ENCODE results near the gene TNXB.
"Not testable (repeated sequence)": the region's sequence is repeated elsewhere in the genome, so short reads cannot be mapped to it uniquely, and the experiment has no call there.

The TNXB gene

GRCh38 chr6:32043589-32044380 is 65.4 kb downstream of the TNXB start:
- H3K9me3 ChIP-seq (ENCODE audit: control insufficient read depth, insufficient read depth, low read length), result not testable (repeated sequence)
- peaks cover 20% of the 10 kb centered on the region for H3K4me1 ChIP-seq (ENCODE audit: insufficient read depth, low read length)

DNA sequence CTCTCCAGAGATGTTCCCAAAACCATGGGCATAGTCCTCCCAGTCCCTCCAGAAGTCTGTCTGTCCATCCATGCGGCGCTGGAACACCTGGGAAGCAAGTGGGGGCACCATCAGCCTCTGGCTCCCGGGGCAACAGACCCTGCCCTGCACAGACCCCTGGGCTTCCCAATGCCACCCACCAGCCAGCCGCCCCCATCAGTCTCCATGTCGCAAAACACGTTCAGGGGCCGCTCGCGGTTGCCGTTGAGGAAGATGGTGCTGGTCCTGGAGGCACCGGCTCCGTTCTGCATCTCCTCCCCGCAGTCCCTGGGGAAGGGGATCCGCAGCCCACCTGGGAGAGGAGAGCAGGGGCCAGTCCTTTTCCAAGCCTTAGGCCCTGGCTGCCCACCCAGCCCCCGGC is 66.9 kb downstream of the TNXB start:
- not testable (repeated sequence) for H3K9ac ChIP-seq (ENCODE audit: low read depth, low read length); H3K9me3 ChIP-seq (ENCODE audit: control insufficient read depth, insufficient read depth, low read length); H3K36me3 ChIP-seq (ENCODE audit: insufficient read depth, low read length)
- peaks cover 12% of the 10 kb centered on the region for H3K4me1 ChIP-seq (ENCODE audit: insufficient read depth, low read length)

More at GRCh38 chr6:32043589-32044380, 65.4 kb downstream of the TNXB start:
- not testable (repeated sequence) for H3K36me3 ChIP-seq (ENCODE audit: insufficient read depth, low read length); H3K9ac ChIP-seq (ENCODE audit: low read depth, low read length)

DNA sequence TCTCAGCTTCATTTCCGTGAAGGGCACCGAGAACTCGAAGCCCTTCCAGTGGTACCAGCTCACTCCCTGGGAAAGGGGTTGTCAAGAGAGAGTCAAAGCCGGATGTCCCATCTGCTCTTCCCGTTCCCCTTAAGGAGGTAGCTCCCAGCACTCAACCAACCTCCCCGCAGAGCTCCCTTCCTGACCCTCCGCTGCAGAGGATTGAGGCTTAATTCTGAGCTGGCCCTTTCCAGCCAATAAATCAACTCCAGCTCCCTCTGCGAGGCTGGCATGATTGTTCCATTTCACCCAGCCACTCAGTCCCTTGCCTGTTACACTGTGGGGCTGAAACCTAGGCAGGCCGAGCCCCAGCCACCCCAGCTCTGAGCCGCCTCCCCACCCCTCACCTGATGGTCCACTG is 67.8 kb downstream of the TNXB start:
- H3K4me1 ChIP-seq (ENCODE audit: insufficient read depth, low read length); H3K9ac ChIP-seq (ENCODE audit: low read depth, low read length); H3K36me3 ChIP-seq (ENCODE audit: insufficient read depth, low read length); H3K9me3 ChIP-seq (ENCODE audit: control insufficient read depth, insufficient read depth, low read length): not testable (repeated sequence)

DNA sequence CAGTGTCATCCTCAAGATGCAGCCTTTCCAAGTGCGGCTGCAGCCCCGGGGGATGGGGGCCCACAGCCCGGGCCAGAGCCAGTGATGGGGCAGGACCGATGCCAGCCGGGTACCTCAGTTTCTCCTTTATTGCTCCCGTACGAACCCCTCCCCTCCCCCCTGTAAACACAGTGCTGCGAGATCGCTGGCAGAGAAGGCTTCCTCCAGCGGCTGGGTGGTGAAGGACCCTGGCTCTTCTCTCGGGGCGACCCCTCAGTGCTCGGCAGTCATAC is 68.2 kb downstream of the TNXB start:
- H3K4me1 ChIP-seq (ENCODE audit: insufficient read depth, low read length); H3K9ac ChIP-seq (ENCODE audit: low read depth, low read length); H3K9me3 ChIP-seq (ENCODE audit: control insufficient read depth, insufficient read depth, low read length); H3K36me3 ChIP-seq (ENCODE audit: insufficient read depth, low read length): not testable (repeated sequence)

- not testable (repeated sequence) for H3K36me3 ChIP-seq (ENCODE audit: insufficient read depth, low read length); H3K4me1 ChIP-seq (ENCODE audit: insufficient read depth, low read length); H3K9ac ChIP-seq (ENCODE audit: low read depth, low read length); H3K9me3 ChIP-seq (ENCODE audit: control insufficient read depth, insufficient read depth, low read length)
Observed at GRCh38 chr6:32040299-32041049, 68.7 kb downstream of the TNXB start.

- not testable (repeated sequence) for H3K4me1 ChIP-seq (ENCODE audit: insufficient read depth, low read length); H3K9me3 ChIP-seq (ENCODE audit: control insufficient read depth, insufficient read depth, low read length); H3K9ac ChIP-seq (ENCODE audit: low read depth, low read length); H3K36me3 ChIP-seq (ENCODE audit: insufficient read depth, low read length)
Observed at GRCh38 chr6:32039321-32040274, 69.5 kb downstream of the TNXB start.

- H3K36me3 ChIP-seq (ENCODE audit: insufficient read depth, low read length); H3K4me1 ChIP-seq (ENCODE audit: insufficient read depth, low read length); H3K9ac ChIP-seq (ENCODE audit: low read depth, low read length); H3K9me3 ChIP-seq (ENCODE audit: control insufficient read depth, insufficient read depth, low read length): not testable (repeated sequence)
Observed at GRCh38 chr6:32038878-32039277, 70.3 kb downstream of the TNXB start.

DNA sequence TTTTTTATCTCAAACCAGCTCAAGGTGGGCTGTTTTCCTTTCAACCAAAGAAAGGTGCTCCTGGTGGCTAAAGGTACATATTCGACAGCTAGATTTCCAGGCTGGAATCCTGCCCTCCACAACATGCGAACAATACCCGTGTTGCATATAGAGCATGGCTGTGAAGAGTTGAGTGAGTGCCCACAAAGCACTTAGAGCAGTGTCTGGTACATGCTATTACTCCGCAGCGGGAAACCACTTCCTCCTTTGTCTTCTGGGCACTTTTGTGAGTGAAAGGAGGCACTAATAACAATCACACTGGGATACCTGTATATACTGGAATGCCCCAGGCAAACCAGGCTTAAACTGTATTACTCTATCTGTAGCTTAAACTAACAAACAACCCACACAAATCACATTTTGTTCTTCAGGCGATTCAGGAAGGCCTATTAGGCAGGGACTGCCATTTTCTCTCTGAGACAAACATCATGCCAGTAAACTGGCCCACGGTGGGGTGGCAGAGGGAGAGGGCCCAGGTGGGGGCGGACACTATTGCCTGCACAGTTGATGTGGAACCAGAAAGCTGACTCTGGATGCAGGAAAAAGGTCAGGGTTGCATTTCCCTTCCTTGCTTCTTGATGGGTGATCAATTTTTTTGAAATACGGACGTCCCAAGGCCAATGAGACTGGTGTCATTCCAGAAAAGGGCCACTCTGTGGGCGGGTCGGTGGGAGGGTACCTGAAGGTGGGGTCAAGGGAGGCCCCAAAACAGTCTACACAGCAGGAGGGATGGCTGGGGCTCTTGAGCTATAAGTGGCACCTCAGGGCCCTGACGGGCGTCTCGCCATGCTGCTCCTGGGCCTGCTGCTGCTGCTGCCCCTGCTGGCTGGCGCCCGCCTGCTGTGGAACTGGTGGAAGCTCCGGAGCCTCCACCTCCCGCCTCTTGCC is 71.3 kb downstream of the TNXB start, which contains the start of gene CYP21A2:
Gene CYP21A2 (plus strand): TSS at position 818 of the 927 bp plus-strand sequence. CDS start 8 bp downstream, at position 826.
- H3K9ac ChIP-seq (ENCODE audit: low read depth, low read length); H3K9me3 ChIP-seq (ENCODE audit: control insufficient read depth, insufficient read depth, low read length); H3K4me1 ChIP-seq (ENCODE audit: insufficient read depth, low read length); H3K36me3 ChIP-seq (ENCODE audit: insufficient read depth, low read length): not testable (repeated sequence)

DNA sequence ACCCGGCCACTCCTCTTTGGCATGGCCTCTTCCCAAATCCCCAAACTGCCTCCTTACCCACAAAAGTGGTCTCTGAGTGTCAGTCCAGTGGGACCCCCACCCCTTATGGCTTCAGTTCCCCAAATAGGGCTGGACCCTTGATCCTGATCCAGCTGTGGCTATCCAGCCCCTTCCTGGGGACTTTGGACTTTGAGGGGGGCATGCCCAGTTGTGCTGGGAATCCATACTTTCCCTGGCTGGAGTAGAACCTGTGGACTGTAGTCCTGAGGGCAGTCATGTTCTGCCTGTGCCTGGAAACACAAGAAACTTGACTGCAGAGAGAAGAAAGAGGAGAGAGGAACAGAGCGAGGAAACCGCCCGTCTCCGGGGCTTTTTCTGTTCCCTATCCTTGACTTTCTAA is 72.0 kb downstream of the TNXB start:
- H3K9ac ChIP-seq (ENCODE audit: low read depth, low read length); H3K36me3 ChIP-seq (ENCODE audit: insufficient read depth, low read length); H3K4me1 ChIP-seq (ENCODE audit: insufficient read depth, low read length); H3K9me3 ChIP-seq (ENCODE audit: control insufficient read depth, insufficient read depth, low read length): not testable (repeated sequence)

GRCh38 chr6:32035283-32036013 is 73.7 kb downstream of the TNXB start:
- not testable (repeated sequence) for H3K9ac ChIP-seq (ENCODE audit: low read depth, low read length); H3K4me1 ChIP-seq (ENCODE audit: insufficient read depth, low read length); H3K9me3 ChIP-seq (ENCODE audit: control insufficient read depth, insufficient read depth, low read length)

GRCh38 chr6:32029553-32029952 is 79.6 kb downstream of the TNXB start:
- H3K36me3 ChIP-seq (ENCODE audit: insufficient read depth, low read length); H3K9me3 ChIP-seq (ENCODE audit: control insufficient read depth, insufficient read depth, low read length); H3K9ac ChIP-seq (ENCODE audit: low read depth, low read length); H3K4me1 ChIP-seq (ENCODE audit: insufficient read depth, low read length): not testable (repeated sequence)

More at GRCh38 chr6:32035283-32036013, 73.7 kb downstream of the TNXB start:
- H3K36me3 ChIP-seq (ENCODE audit: insufficient read depth, low read length), result not testable (repeated sequence)

DNA sequence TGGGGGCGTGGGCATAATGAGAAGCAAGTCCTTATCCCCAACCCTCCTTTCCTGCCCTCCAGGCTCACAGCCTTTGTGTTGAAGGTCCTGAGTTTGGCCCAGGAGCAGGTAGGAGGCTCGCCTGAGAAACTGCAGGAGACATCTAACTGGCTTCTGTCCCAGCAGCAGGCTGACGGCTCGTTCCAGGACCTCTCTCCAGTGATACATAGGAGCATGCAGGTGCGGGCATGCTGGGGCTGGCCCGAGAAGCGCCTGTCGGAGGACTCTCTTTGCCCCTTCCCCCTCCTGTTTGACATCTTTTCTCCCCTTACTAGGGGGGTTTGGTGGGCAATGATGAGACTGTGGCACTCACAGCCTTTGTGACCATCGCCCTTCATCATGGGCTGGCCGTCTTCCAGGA is 80.5 kb downstream of the TNXB start:
- H3K36me3 ChIP-seq (ENCODE audit: insufficient read depth, low read length); H3K4me1 ChIP-seq (ENCODE audit: insufficient read depth, low read length); H3K9me3 ChIP-seq (ENCODE audit: control insufficient read depth, insufficient read depth, low read length); H3K9ac ChIP-seq (ENCODE audit: low read depth, low read length): not testable (repeated sequence)

- not testable (repeated sequence) for H3K9me3 ChIP-seq (ENCODE audit: control insufficient read depth, insufficient read depth, low read length); H3K4me1 ChIP-seq (ENCODE audit: insufficient read depth, low read length); H3K9ac ChIP-seq (ENCODE audit: low read depth, low read length); H3K36me3 ChIP-seq (ENCODE audit: insufficient read depth, low read length)
Observed at GRCh38 chr6:32022100-32022499, 87.0 kb downstream of the TNXB start.

Data from ES-I3 (cell line).